NT2/D1 (cell line): ENCODE data around the gene AEBP2.

ENCODE experiments used
- YY1 ChIP-seq: IDR thresholded peaks from 2 replicates; pipeline ENCODE4 v1.6.1; 2011; ENCODE audit not compliant: insufficient read length, insufficient read depth
- ZNF274 ChIP-seq: IDR thresholded peaks from 2 replicates; pipeline ENCODE4 v1.6.1; 2011; ENCODE audit warnings: mild to moderate bottlenecking, low read depth, low read length

GRCh38 chr12:19454837-19455236 lies 15.5 kb downstream of the AEBP2 start:
- TF ChIP-seq ZNF274 = no peak
- TF ChIP-seq YY1 = no peak
